GM12878 (cell line): ENCODE results near the gene KLLN. TPM values are rescaled to one million over a fixed set of nuclear protein-coding genes. Genes with fewer than 3 reads are reported as not detected.

Source experiments
- CEBPB ChIP-seq, 2 experiments: fragments of 150-350 bp in 1 of 2; IDR thresholded peaks; 2 replicates each; pipeline ENCODE4 v1.6.1; 2012 to 2014; ENCODE audit warnings: low read depth in 2 of 2, low read length in 2 of 2, borderline replicate concordance in 1 of 2, inconsistent platforms in 1 of 2
- CHD2 ChIP-seq: IDR thresholded peaks from 2 replicates; pipeline ENCODE4 v1.6.1; 2011; ENCODE audit warnings: low read depth, low read length, improper control_type of control experiment, borderline replicate concordance
- MLLT1 ChIP-seq: fragments of 450-650 bp; IDR thresholded peaks from 2 replicates; pipeline ENCODE4 v1.6.1; 2016; ENCODE audit warnings: mild to moderate bottlenecking
- MTA3 ChIP-seq: IDR thresholded peaks from 2 replicates; pipeline ENCODE4 v1.6.1; 2012; ENCODE audit warnings: low read length, inconsistent platforms, borderline replicate concordance
- MXI1 ChIP-seq: fragments of 150-350 bp; IDR thresholded peaks from 2 replicates; pipeline ENCODE4 v1.6.1; 2011; ENCODE audit warnings: low read depth, mild to moderate bottlenecking, inconsistent platforms, low read length, improper control_type of control experiment
- NKRF ChIP-seq: fragments of 450-650 bp; conservative IDR thresholded peaks from 2 replicates; pipeline ENCODE4 v1.6.1; 2017; ENCODE audit warnings: mild to moderate bottlenecking, moderate library complexity
- YY1 ChIP-seq: IDR thresholded peaks from 2 replicates; pipeline ENCODE4 v1.6.1; 2011; ENCODE audit warnings: low read depth, mild to moderate bottlenecking, low read length
- ZBED1 ChIP-seq: IDR thresholded peaks from 2 replicates; pipeline ENCODE4 v1.6.1; 2016; ENCODE audit warnings: borderline replicate concordance
- ZNF207 ChIP-seq: fragments of 450-650 bp; IDR thresholded peaks from 2 replicates; pipeline ENCODE4 v1.6.1; 2014; ENCODE audit warnings: antibody characterized with exemption, mild to moderate bottlenecking, borderline replicate concordance
- polyA plus RNA-seq, 11 experiments: library from polyadenylated mRNA; depleted of rRNA in 4 of 11; unstranded in 6 of 11; stranded (reverse) in 5 of 11; fragments of >200 nt; fragmentation: Nextera tagmentation in 4 of 11; fragmentation: Illumina TruSeq in 1 of 11; extraction: Ambion mirVana in 4 of 11; extraction: Trizol in 1 of 11; gene quantifications; 1 replicate in 1 of 11; 2 replicates in 10 of 11; pipeline versions ENCODE4 v1.2.1 to v1.2.3, GENCODE V29; 2011 to 2016; ENCODE audit warnings: inconsistent platforms in 2 of 11, missing spikeins in 2 of 11, low read depth in 1 of 11
- total RNA-seq, 4 experiments: library from RNA; depleted of rRNA in 3 of 4; stranded (reverse); fragments of >200 nt in 3 of 4; fragmentation: Illumina TruSeq in 1 of 4; extraction: Trizol in 1 of 4; gene quantifications; 2 replicates each; pipeline versions ENCODE4 v1.2.1 to v1.2.3, GENCODE V29; 2013 to 2021

KLLN gene
- total and polyA plus RNA-seq, 10 of the 15 experiments (the other 5 are each of a cell fraction or from before 2014, with no cell fraction given) = 0.87 to 2.2 (median 1.7) TPM

- peak; percentile 29; the same call in 1 of the 2 replicates for TF ChIP-seq CHD2
- no peak for TF ChIP-seq ZNF207
- TF ChIP-seq NKRF = no peak
- TF ChIP-seq MXI1 = 0 out of 2 replicates have a peak, but pooled peaks have one; percentile 5
- 0 out of 2 replicates have a peak, but pooled peaks have one; percentile 62 for TF ChIP-seq MTA3
- peak in 1 of 2 experiments; percentile 39; a peak in 1 of 4 replicates for TF ChIP-seq CEBPB (IDR thresholded peaks at IDR 0.05; ENCODE audit: borderline replicate concordance in 1 of 2, low read depth in 2 of 2, low read length in 2 of 2)
- no peak for TF ChIP-seq ZBED1
- 0 out of 2 replicates have a peak, but pooled peaks have one; percentile 42 for TF ChIP-seq MLLT1
- peak; percentile 82 for TF ChIP-seq YY1
- TF ChIP-seq, all 136 proteins: peak for 14
Measured at GRCh38 chr10:87861566-87861952, 1.8 kb downstream of the KLLN start (continued).
